HEK293T (cell line): ENCODE measurements around the gene ABCA6.
"Not testable (repeated sequence)": the region's sequence is repeated elsewhere in the genome, so short reads cannot be mapped to it uniquely, and the experiment has no call there.

Experiments
- CTCF ChIA-PET: fragments of 350-600 bp; formaldehyde crosslinking; extraction: SDS; loops from one replicate; lab custom pipeline; 2021; ENCODE audit warnings: antibody characterized with exemption, inconsistent platforms; lab: Yijun Ruan, JAX
- POLR2A ChIA-PET: fragments of 350-600 bp; formaldehyde crosslinking; extraction: SDS; loops from one replicate; lab custom pipeline; 2020; ENCODE audit warnings: antibody characterized with exemption, inconsistent platforms; lab: Yijun Ruan, JAX
- DNase-seq: peaks from one replicate; pipeline ENCODE4 v3.0.0; 2012; ENCODE audit warnings: mixed read lengths; ENCODE audit errors: extremely low spot score
- ARNT ChIP-seq: fragments of 450-650 bp; IDR thresholded peaks from 2 replicates; pipeline ENCODE4 v1.6.1; 2017; ENCODE audit warnings: mild to moderate bottlenecking
- BHLHE40 ChIP-seq: fragments of 450-650 bp; IDR thresholded peaks from 2 replicates; pipeline ENCODE4 v1.6.1; 2016; ENCODE audit warnings: mild to moderate bottlenecking, moderate library complexity, borderline replicate concordance
- CTBP1 ChIP-seq: fragments of 450-650 bp; IDR thresholded peaks from 2 replicates; pipeline ENCODE4 v1.6.1; 2016; ENCODE audit warnings: borderline replicate concordance
- ELF4 ChIP-seq: fragments of 450-650 bp; IDR thresholded peaks from 2 replicates; pipeline ENCODE4 v1.6.1; 2017; ENCODE audit warnings: antibody characterized with exemption
- FOXA1 ChIP-seq: fragments of 450-650 bp; IDR thresholded peaks from 2 replicates; pipeline ENCODE4 v1.6.1; 2016; ENCODE audit warnings: mild to moderate bottlenecking
- FOXK2 ChIP-seq: fragments of 450-650 bp; IDR thresholded peaks from 2 replicates; pipeline ENCODE4 v1.6.1; 2016; ENCODE audit warnings: mild to moderate bottlenecking
- FOXM1 ChIP-seq: fragments of 450-650 bp; IDR thresholded peaks from 2 replicates; pipeline ENCODE4 v1.6.1; 2017; ENCODE audit warnings: mild to moderate bottlenecking, borderline replicate concordance
- HDGF ChIP-seq: fragments of 450-650 bp; IDR thresholded peaks from 2 replicates; pipeline ENCODE4 v1.6.1; 2017; ENCODE audit warnings: antibody characterized with exemption, borderline replicate concordance
- L3MBTL2 ChIP-seq: fragments of 450-650 bp; conservative IDR thresholded peaks from 2 replicates; pipeline ENCODE4 v1.6.1; 2016; ENCODE audit warnings: mild to moderate bottlenecking
- LEF1 ChIP-seq: fragments of 450-650 bp; IDR thresholded peaks from 2 replicates; pipeline ENCODE4 v1.6.1; 2017; ENCODE audit warnings: mild to moderate bottlenecking, borderline replicate concordance
- NFRKB ChIP-seq: fragments of 450-650 bp; IDR thresholded peaks from 2 replicates; pipeline ENCODE4 v1.6.1; 2016; ENCODE audit warnings: mild to moderate bottlenecking, moderate library complexity
- SP1 ChIP-seq: fragments of 450-650 bp; IDR thresholded peaks from 2 replicates; pipeline ENCODE4 v1.6.1; 2017
- SUZ12 ChIP-seq: fragments of 450-650 bp; IDR thresholded peaks from 2 replicates; pipeline ENCODE4 v1.6.1; 2016; ENCODE audit warnings: mild to moderate bottlenecking
- TARDBP ChIP-seq: fragments of 450-650 bp; IDR thresholded peaks from 2 replicates; pipeline ENCODE4 v1.6.1; 2016
- ZNF384 ChIP-seq: fragments of 450-650 bp; IDR thresholded peaks from 2 replicates; pipeline ENCODE4 v1.6.1; 2016
- TF ChIP-seq, protein P1 (sequence below): fragments of 450-650 bp; IDR thresholded peaks from 2 replicates; pipeline ENCODE4 v1.6.1; 2016

The ABCA6 gene

DNA sequence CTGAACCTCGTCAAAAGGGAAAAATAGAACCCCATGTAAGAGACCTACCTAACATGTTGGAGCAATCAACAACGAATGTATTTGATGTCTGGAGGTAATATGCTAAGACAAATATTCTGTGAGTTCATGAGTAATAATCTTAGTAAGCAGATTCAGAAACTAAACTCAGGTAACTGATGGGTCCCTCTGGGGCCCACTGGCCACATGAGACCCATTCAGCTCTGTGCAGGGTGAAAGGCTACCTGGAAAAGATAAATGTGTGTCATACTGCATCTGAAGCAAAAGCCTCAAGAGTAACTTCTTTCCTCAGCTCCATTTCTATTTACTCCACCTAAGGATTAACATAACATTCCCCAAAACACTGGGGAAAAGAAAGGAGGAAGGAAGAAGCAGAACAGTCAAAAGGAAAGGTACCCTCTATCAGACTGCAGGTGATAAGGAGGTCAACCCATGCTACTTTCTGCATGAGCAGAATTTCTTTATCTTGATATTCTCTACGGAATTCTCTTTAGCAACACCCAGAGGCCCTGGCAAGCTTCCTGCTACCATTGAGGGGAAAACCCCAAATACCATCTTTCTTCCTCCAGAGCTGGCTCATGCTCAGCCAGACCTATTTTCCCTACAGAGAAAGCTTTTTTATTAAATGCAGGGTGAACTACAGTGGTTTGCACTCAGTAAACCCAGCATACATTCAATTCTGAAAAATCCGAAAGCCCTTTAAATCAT lies 37.7 kb upstream of the ABCA6 start:
- CTCF ChIA-PET = no interaction called here
- DNase-seq = no peak
- TF ChIP-seq ELF4 (no peak), ARNT (no peak), CTBP1 (no peak), BHLHE40 (no peak), NFRKB (no peak), FOXK2 (no peak)
- POLR2A ChIA-PET = no interaction called here

DNA sequence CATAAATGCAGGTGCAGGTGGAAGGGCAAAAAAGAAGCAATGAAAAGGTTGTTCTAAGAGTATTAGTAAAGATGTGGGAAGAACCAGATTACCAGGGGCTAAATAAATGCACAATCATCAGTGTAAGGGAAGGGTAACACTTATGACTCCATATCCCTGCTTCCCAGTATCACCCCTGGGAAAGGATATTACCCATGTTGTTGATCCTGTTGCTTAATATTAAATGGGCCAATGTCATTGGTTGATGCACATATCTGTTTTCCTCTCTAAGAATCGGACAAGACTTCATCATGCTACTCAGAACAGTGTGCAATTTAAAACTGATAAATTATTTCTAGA lies 34.7 kb upstream of the ABCA6 start:
- ChIA-PET CTCF (no interaction called here), POLR2A (no interaction called here)
- no peak for TF ChIP-seq TARDBP
- no peak for TF ChIP-seq ARNT
- no peak for TF ChIP-seq SUZ12
- no peak for TF ChIP-seq LEF1
- TF ChIP-seq BHLHE40 = no peak
- TF ChIP-seq ELF4 = no peak
- no peak for TF ChIP-seq SP1
- DNase-seq = no peak

DNA sequence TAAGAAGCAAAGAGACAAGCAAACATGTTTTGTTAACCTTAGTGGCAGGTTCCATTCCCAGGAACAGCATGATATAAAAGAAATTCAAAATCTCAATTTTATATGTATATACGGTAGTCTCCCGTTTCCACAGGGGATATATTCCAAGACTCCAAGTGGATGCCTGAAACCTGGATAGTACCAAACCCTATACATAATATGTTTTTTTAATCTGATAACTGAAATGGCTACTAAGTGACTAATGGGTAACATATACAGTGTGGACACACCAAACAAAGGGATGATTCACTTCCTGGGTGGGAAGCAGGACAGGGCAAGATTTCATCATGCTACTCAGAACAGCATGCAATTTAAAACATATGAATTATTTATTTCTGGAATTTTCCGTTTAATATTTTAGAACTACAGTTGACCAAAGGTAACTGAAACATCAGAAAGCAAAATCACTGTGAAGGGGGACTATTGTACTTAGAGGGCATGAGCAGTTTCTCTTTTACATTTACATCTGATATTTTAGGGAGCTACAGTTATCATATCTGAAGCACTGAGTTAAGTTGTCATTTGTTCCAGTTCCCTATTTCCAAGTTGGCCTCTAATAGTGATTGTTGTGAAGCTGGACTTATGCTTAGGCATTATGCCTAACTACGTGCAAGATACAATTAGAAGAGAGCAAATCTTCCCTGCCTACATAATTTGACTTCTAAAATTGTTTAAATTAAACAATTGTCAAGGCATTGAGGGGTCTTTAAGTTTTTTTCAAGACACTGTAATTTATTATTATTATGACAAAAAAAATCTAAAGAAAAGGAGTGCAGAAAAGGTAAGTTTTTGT lies 34.1 kb upstream of the ABCA6 start:
- POLR2A ChIA-PET = no interaction called here
- CTCF ChIA-PET = no interaction called here
- DNase-seq = no peak
- TF ChIP-seq FOXM1 (no peak), SUZ12 (no peak), HDGF (no peak), LEF1 (no peak), BHLHE40 (no peak), NFRKB (no peak), SP1 (no peak), TARDBP (no peak), CTBP1 (no peak), ZNF384 (no peak), FOXA1 (no peak), FOXK2 (no peak), L3MBTL2 (no peak), ELF4 (no peak), ARNT (no peak)
- TF ChIP-seq, protein P1, sequence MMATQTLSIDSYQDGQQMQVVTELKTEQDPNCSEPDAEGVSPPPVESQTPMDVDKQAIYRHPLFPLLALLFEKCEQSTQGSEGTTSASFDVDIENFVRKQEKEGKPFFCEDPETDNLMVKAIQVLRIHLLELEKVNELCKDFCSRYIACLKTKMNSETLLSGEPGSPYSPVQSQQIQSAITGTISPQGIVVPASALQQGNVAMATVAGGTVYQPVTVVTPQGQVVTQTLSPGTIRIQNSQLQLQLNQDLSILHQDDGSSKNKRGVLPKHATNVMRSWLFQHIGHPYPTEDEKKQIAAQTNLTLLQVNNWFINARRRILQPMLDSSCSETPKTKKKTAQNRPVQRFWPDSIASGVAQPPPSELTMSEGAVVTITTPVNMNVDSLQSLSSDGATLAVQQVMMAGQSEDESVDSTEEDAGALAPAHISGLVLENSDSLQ = no peak

DNA sequence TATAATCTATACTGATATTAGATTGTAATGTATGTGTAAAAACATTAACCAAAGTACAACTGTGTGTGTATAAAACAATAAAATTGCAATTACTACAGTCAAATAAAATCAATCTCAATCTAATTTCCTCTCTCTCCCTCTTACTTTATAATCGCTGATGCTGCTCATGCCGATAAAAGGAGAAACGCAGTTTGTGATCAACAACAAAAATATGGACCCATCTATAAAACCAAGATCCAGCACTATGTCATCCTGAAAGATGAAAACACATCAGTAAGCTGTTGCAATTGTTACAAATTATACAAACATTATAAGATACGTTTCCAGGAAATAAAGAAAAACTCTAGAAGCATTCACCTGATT lies 33.5 kb upstream of the ABCA6 start:
- DNase-seq = no peak
- TF ChIP-seq, protein P1 = no peak
- no peak for TF ChIP-seq FOXM1
- TF ChIP-seq BHLHE40 = no peak
- TF ChIP-seq SP1 = no peak
- ChIA-PET CTCF (no interaction called here), POLR2A (no interaction called here)

DNA sequence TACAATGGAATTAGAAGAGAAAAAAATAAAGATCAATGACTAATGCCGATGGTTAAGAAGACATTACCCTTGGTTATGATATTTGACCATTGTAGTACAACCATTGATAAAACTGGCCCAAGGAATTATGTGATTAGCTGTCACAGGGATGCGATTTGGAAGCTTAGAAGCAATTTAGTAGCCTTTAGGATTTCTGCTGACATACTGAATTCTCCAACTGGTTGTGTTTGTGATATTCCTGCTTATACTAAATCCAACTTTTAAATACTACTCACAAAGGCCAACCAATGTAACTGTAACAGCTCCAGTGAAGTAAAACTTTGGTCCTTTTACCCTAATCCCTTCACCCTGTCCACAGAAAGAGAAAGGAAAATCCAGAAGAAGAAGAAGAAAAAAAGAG lies 31.4 kb upstream of the ABCA6 start:
- DNase-seq = no peak
- CTCF ChIA-PET = no interaction called here
- TF ChIP-seq HDGF (no peak), BHLHE40 (no peak)
- POLR2A ChIA-PET = no interaction called here

DNA sequence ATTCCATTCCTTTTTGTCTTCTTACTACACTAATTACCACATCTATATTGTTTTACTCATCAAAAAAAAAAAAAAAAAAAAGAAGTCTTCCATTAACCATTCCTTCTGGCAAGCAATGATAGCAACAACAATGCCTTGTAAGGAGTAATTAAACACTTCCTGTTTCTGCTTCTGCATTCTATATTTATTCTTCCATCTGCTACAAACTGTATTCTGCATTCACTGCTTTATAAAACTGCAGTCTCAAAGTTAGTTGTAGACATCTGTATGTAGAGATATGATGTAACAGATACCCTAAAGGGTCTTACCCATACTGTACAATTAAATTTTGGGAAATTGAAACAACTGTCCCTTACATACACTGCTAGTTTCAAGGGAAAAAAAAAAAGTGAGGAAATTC lies 28.7 kb upstream of the ABCA6 start:
- DNase-seq = no peak
- TF ChIP-seq ARNT (no peak), HDGF (no peak), LEF1 (no peak), FOXK2 (no peak), ELF4 (no peak), NFRKB (no peak), CTBP1 (no peak), ZNF384 (no peak)
- TF ChIP-seq, protein P1 = no peak
- ChIA-PET CTCF (no interaction called here), POLR2A (no interaction called here)

DNA sequence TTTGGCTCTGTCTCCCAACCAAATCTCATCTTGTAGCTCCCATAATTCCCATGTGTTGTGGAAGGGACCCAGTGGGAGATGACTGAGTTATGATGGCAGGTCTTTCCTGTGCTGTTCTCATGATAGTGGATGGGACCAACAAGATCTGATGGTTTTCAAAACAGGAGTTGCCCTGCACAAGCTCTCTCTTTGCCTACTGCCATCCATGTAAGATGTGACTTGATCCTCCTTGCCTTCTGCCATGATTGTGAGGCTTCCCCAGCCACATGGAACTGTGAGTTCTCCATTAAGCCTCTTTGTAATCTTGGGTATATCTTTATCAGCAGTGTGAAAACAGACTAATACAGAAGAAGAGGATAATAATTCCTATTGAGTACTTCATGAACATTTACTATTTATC lies 26.9 kb upstream of the ABCA6 start:
- CTCF ChIA-PET, POLR2A ChIA-PET, DNase-seq: not testable (repeated sequence)
